ENCODE data around the gene RPL14. TPM values are rescaled to one million over a fixed set of nuclear protein-coding genes. Genes with fewer than 3 reads are reported as not detected.
A peak's percentile ranks its signal among the peaks of the same experiment; 100 is the strongest.

Gene RPL14
- total and polyA plus RNA-seq, 2 of the 13 experiments (the other 11 are each of a cell fraction or from before 2014, with no cell fraction given), result 502 to 1,291 TPM

DNA sequence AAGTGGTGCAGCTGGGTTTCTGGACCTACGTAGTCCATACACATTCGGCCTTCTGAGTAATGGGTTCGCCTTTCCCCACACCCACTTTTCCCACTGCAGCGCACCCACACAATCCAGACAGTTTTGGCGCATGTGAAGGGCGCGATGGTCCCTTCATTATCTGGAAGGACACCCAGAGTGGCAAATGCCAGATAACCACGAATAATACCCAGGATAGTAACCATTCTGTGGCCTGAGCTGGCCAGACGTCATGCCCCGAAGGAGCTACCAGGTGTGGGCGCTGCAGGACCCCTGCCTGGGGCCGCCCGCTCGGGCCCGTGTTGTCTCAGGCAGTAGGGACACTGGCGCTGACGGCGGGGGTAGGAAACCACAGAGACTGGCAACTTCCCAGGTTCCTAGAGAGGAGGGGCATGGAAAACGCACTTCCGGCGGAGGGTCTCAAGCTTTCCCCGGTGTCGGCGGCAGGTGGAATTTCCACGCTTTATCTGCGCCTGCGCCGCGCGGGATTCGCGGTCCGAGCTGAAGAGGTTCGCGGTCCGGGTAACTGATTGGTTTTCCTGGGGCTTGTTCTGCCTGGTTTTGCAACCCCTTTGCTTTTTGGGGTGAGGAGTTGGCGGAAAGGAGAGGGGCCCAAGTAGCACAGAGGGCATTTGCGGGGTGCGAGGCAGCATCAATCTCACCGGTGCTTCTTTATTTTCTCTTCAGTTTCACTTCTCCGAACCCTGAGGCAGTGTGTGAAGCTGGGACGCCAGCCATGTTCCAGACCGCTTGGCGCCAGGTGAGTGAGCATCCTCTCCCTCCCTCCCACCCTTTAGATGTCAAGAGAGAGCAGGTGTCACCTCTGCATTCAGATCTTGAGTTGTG, 48.7 kb downstream of the RPL14 start, which contains the start of gene ZNF620 (continued):
- TF ChIP-seq, protein P1, sequence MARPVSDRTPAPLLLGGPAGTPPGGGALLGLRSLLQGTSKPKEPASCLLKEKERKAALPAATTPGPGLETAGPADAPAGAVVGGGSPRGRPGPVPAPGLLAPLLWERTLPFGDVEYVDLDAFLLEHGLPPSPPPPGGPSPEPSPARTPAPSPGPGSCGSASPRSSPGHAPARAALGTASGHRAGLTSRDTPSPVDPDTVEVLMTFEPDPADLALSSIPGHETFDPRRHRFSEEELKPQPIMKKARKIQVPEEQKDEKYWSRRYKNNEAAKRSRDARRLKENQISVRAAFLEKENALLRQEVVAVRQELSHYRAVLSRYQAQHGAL (CRISPR knock-in tag; IDR thresholded peaks at IDR 0.05; ENCODE audit: not compliant biosample characterization), result no peak
- TF ChIP-seq, protein P2, sequence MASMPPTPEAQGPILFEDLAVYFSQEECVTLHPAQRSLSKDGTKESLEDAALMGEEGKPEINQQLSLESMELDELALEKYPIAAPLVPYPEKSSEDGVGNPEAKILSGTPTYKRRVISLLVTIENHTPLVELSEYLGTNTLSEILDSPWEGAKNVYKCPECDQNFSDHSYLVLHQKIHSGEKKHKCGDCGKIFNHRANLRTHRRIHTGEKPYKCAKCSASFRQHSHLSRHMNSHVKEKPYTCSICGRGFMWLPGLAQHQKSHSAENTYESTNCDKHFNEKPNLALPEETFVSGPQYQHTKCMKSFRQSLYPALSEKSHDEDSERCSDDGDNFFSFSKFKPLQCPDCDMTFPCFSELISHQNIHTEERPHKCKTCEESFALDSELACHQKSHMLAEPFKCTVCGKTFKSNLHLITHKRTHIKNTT (CRISPR knock-in tag; IDR thresholded peaks at IDR 0.05), result no peak
- peak; percentile 80; the same call in 1 of the 2 replicates for TF ChIP-seq ZNF746 (CRISPR knock-in tag; IDR thresholded peaks at IDR 0.05)
- no peak for TF ChIP-seq NFATC3 (CRISPR knock-in tag; IDR thresholded peaks at IDR 0.05)
- no peak for TF ChIP-seq MLLT10 (CRISPR knock-in tag; IDR thresholded peaks at IDR 0.05)
- 0 out of 2 replicates have a peak, but pooled peaks have one; percentile 33 for TF ChIP-seq ZNF343 (CRISPR knock-in tag; IDR thresholded peaks at IDR 0.05)
- peak; percentile 36; the same call in 1 of the 2 replicates for TF ChIP-seq ZNF333 (CRISPR knock-in tag; IDR thresholded peaks at IDR 0.05; ENCODE audit: borderline replicate concordance)
- TF ChIP-seq ZNF703 (CRISPR knock-in tag; IDR thresholded peaks at IDR 0.05; ENCODE audit: borderline replicate concordance), result no peak; the same call in 1 of the 2 replicates
- TF ChIP-seq, protein P3, sequence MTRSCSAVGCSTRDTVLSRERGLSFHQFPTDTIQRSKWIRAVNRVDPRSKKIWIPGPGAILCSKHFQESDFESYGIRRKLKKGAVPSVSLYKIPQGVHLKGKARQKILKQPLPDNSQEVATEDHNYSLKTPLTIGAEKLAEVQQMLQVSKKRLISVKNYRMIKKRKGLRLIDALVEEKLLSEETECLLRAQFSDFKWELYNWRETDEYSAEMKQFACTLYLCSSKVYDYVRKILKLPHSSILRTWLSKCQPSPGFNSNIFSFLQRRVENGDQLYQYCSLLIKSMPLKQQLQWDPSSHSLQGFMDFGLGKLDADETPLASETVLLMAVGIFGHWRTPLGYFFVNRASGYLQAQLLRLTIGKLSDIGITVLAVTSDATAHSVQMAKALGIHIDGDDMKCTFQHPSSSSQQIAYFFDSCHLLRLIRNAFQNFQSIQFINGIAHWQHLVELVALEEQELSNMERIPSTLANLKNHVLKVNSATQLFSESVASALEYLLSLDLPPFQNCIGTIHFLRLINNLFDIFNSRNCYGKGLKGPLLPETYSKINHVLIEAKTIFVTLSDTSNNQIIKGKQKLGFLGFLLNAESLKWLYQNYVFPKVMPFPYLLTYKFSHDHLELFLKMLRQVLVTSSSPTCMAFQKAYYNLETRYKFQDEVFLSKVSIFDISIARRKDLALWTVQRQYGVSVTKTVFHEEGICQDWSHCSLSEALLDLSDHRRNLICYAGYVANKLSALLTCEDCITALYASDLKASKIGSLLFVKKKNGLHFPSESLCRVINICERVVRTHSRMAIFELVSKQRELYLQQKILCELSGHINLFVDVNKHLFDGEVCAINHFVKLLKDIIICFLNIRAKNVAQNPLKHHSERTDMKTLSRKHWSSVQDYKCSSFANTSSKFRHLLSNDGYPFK (CRISPR knock-in tag; IDR thresholded peaks at IDR 0.05; ENCODE audit: borderline replicate concordance), result peak; percentile 68; the same call in 1 of the 2 replicates
- TF ChIP-seq, protein P4, sequence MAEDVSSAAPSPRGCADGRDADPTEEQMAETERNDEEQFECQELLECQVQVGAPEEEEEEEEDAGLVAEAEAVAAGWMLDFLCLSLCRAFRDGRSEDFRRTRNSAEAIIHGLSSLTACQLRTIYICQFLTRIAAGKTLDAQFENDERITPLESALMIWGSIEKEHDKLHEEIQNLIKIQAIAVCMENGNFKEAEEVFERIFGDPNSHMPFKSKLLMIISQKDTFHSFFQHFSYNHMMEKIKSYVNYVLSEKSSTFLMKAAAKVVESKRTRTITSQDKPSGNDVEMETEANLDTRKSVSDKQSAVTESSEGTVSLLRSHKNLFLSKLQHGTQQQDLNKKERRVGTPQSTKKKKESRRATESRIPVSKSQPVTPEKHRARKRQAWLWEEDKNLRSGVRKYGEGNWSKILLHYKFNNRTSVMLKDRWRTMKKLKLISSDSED (CRISPR knock-in tag; IDR thresholded peaks at IDR 0.05), result no peak
- no peak for TF ChIP-seq PRPF4 (IDR thresholded peaks at IDR 0.05; ENCODE audit: low read depth, low read length, poor library complexity, severe bottlenecking)
- TF ChIP-seq, protein P5, sequence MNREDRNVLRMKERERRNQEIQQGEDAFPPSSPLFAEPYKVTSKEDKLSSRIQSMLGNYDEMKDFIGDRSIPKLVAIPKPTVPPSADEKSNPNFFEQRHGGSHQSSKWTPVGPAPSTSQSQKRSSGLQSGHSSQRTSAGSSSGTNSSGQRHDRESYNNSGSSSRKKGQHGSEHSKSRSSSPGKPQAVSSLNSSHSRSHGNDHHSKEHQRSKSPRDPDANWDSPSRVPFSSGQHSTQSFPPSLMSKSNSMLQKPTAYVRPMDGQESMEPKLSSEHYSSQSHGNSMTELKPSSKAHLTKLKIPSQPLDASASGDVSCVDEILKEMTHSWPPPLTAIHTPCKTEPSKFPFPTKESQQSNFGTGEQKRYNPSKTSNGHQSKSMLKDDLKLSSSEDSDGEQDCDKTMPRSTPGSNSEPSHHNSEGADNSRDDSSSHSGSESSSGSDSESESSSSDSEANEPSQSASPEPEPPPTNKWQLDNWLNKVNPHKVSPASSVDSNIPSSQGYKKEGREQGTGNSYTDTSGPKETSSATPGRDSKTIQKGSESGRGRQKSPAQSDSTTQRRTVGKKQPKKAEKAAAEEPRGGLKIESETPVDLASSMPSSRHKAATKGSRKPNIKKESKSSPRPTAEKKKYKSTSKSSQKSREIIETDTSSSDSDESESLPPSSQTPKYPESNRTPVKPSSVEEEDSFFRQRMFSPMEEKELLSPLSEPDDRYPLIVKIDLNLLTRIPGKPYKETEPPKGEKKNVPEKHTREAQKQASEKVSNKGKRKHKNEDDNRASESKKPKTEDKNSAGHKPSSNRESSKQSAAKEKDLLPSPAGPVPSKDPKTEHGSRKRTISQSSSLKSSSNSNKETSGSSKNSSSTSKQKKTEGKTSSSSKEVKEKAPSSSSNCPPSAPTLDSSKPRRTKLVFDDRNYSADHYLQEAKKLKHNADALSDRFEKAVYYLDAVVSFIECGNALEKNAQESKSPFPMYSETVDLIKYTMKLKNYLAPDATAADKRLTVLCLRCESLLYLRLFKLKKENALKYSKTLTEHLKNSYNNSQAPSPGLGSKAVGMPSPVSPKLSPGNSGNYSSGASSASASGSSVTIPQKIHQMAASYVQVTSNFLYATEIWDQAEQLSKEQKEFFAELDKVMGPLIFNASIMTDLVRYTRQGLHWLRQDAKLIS (CRISPR knock-in tag; IDR thresholded peaks at IDR 0.05), result no peak
- TF ChIP-seq ZNF160 (CRISPR knock-in tag; IDR thresholded peaks at IDR 0.05), result 0 out of 2 replicates have a peak, but pooled peaks have one; percentile 45
- no peak for TF ChIP-seq ZNF570 (CRISPR knock-in tag; IDR thresholded peaks at IDR 0.05; ENCODE audit: borderline replicate concordance)
- no peak; the same call in 1 of the 2 replicates for TF ChIP-seq AHR (CRISPR knock-in tag; IDR thresholded peaks at IDR 0.05)
- TF ChIP-seq KAT2B (IDR thresholded peaks at IDR 0.05; ENCODE audit: borderline replicate concordance, low read depth, low read length), result no peak
- TF ChIP-seq TARDBP (CRISPR knock-in tag; IDR thresholded peaks at IDR 0.05), result peak; percentile 82
- no peak for TF ChIP-seq NFE2 (CRISPR knock-in tag; IDR thresholded peaks at IDR 0.05)
- no peak for TF ChIP-seq PLRG1 (conservative IDR thresholded peaks at IDR 0.05)
